Muscle layer of duodenum (tissue), 2 donors: Measurements from ENCODE around the gene POM121L12.

Source experiments
- H3K27ac ChIP-seq: one replicate; pipeline ENCODE4 v1.7.0; 2013; ENCODE audit warnings: mild to moderate bottlenecking, low read length
- H3K27me3 ChIP-seq: one replicate; pipeline ENCODE4 v1.7.0; 2013; ENCODE audit warnings: low read depth, mild to moderate bottlenecking, control low read depth, low read length
- H3K36me3 ChIP-seq, 2 donors: one replicate each; pipeline ENCODE4 v1.7.0; 2013; ENCODE audit warnings: low read length in 2 of 2, control low read depth in 1 of 2, mild to moderate bottlenecking in 1 of 2; ENCODE audit not compliant: insufficient read depth in 2 of 2, control insufficient read depth in 1 of 2
- H3K4me1 ChIP-seq, 2 donors: one replicate each; pipeline ENCODE4 v1.7.0; 2013; ENCODE audit warnings: low read length in 2 of 2, mild to moderate bottlenecking in 2 of 2, control low read depth in 1 of 2, moderate library complexity in 1 of 2; ENCODE audit not compliant: insufficient read depth in 2 of 2, control insufficient read depth in 1 of 2
- H3K4me3 ChIP-seq, 2 donors: one replicate each; pipeline ENCODE4 v1.7.0; 2013; ENCODE audit warnings: low read length in 2 of 2, low read depth in 1 of 2, mild to moderate bottlenecking in 1 of 2
- H3K9me3 ChIP-seq, 2 donors: one replicate each; pipeline ENCODE4 v1.7.0; 2013; ENCODE audit warnings: low read length in 2 of 2, control low read depth in 1 of 2, mild to moderate bottlenecking in 1 of 2; ENCODE audit not compliant: control insufficient read depth in 1 of 2
- donor health status: healthy.

Gene POM121L12

GRCh38 chr7:53050433-53050832 lies 15.0 kb downstream of the POM121L12 start:
- Histone ChIP-seq H3K9me3 (no peaks in the 10 kb centered on the region), H3K27me3 (no peaks in the 10 kb centered on the region), H3K27ac (no peak overlapping the region), H3K4me3 (no peak overlapping the region), H3K4me1 (no peaks in the 10 kb centered on the region), H3K36me3 (no peaks in the 10 kb centered on the region)

- Histone ChIP-seq H3K27ac (no peak overlapping the region), H3K4me1 (no peaks in the 10 kb centered on the region), H3K27me3 (no peaks in the 10 kb centered on the region), H3K4me3 (no peak overlapping the region), H3K36me3 (no peaks in the 10 kb centered on the region), H3K9me3 (no peaks in the 10 kb centered on the region)
These were observed 24.2 kb downstream of the POM121L12 start for GRCh38 chr7:53059591-53059990.

GRCh38 chr7:53060066-53060465 lies 24.6 kb downstream of the POM121L12 start:
- Histone ChIP-seq H3K27me3 (no peaks in the 10 kb centered on the region), H3K4me3 (no peak overlapping the region), H3K27ac (no peak overlapping the region)

GRCh38 chr7:53062796-53063195 lies 27.4 kb downstream of the POM121L12 start:
- Histone ChIP-seq H3K36me3 (no peaks in the 10 kb centered on the region), H3K9me3 (no peaks in the 10 kb centered on the region), H3K4me1 (no peaks in the 10 kb centered on the region), H3K27me3 (no peaks in the 10 kb centered on the region), H3K4me3 (no peak overlapping the region), H3K27ac (no peak overlapping the region)

More at GRCh38 chr7:53060066-53060465, 24.6 kb downstream of the POM121L12 start:
- no peaks in the 10 kb centered on the region for H3K36me3 ChIP-seq
- H3K9me3 ChIP-seq: no peaks in the 10 kb centered on the region
- no peaks in the 10 kb centered on the region for H3K4me1 ChIP-seq

- H3K9me3 ChIP-seq: no peaks in the 10 kb centered on the region
- H3K36me3 ChIP-seq: no peaks in the 10 kb centered on the region
- no peaks in the 10 kb centered on the region for H3K27me3 ChIP-seq
- H3K27ac ChIP-seq: no peak overlapping the region
- no peaks in the 10 kb centered on the region for H3K4me1 ChIP-seq
- H3K4me3 ChIP-seq: no peak overlapping the region
These were observed 33.2 kb downstream of the POM121L12 start for GRCh38 chr7:53068673-53069072.

- Histone ChIP-seq H3K9me3 (no peaks in the 10 kb centered on the region), H3K27me3 (no peaks in the 10 kb centered on the region), H3K36me3 (no peaks in the 10 kb centered on the region), H3K4me3 (no peak overlapping the region), H3K27ac (no peak overlapping the region), H3K4me1 (no peaks in the 10 kb centered on the region)
These were observed 35.5 kb downstream of the POM121L12 start for GRCh38 chr7:53070883-53071282.
